ENCODE measurements around the gene AARS2. TPM values are rescaled to one million over a fixed set of nuclear protein-coding genes. Genes with fewer than 3 reads are reported as not detected.

AARS2 gene
- total RNA-seq, 1 experiment from 2014 or later = 21.7 TPM

DNA sequence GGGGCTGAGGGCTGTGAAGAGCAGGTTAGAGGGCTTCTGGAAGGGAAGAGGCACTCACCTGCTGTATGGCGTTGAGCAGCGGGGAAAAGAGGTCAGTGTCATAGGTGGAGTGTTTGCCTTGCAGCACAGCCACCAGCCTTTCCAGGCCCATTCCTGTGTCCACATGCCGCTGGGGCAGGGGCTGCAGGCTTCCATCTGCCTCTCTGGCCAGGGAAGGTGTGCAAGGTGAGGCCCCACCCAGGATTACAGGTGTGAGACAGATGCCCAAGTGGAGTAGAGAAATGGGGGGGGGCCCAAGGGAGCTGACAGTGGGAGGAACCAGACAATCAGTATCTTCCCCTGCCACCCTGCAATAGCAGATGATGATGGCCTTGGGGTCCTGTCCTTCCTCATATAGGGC, 2.9 kb downstream of the AARS2 start:
- Histone ChIP-seq H3K4ac (ENCODE audit: low read depth, low read length) (no peak overlapping the region), H3K23me2 (ENCODE audit: insufficient read length, low read depth, low read length, poor library complexity, severe bottlenecking) (peaks cover 4% of the 10 kb centered on the region), H2BK5ac (ENCODE audit: insufficient read length, low read length) (no peak overlapping the region), H3K79me1 (ENCODE audit: insufficient read depth, low read depth, low read length, poor library complexity, severe bottlenecking) (peaks cover 5% of the 10 kb centered on the region), H3T11ph (ENCODE audit: low read length) (no peak overlapping the region), H3K4me2 (ENCODE audit: insufficient read depth, insufficient read length, low read length) (no peak overlapping the region), H3K9me3 (ENCODE audit: control insufficient read depth, low read depth, low read length) (no peaks in the 10 kb centered on the region), H3K9ac (ENCODE audit: extremely low read depth, insufficient read length, low read length) (no peak overlapping the region), H2BK120ac (ENCODE audit: low read depth, low read length, poor library complexity, severe bottlenecking) (no peak overlapping the region), H2BK20ac (ENCODE audit: low read depth, low read length, poor library complexity, severe bottlenecking) (no peak overlapping the region), H4K8ac (replicated peaks; ENCODE audit: insufficient read length, low read depth, low read length) (no peak overlapping the region), H2AK5ac (ENCODE audit: insufficient read length, low read length) (no peak overlapping the region), H2BK12ac (ENCODE audit: insufficient read length, low read depth, low read length) (no peak overlapping the region), H3K27me3 (ENCODE audit: insufficient read depth, low read length) (peaks cover 2% of the 10 kb centered on the region; the same call in 1 of the 2 replicates), H4K5ac (ENCODE audit: insufficient read length, low read depth, low read length) (no peak overlapping the region), H3K56ac (ENCODE audit: insufficient read length, low read depth, low read length) (no peak overlapping the region), H3K14ac (ENCODE audit: insufficient read depth, low read length) (no peak overlapping the region), H3K23ac (ENCODE audit: insufficient read length, low read depth, low read length) (no peak overlapping the region), H3K18ac (ENCODE audit: insufficient read length, low read depth, low read length) (no peak overlapping the region), H3K27ac (ENCODE audit: insufficient read length, low read depth, low read length) (no peak overlapping the region), H4K20me1 (ENCODE audit: control insufficient read depth, insufficient read depth, insufficient read length) (no peaks in the 10 kb centered on the region), H4K91ac (ENCODE audit: insufficient read length, low read depth, low read length) (no peak overlapping the region), H3K79me2 (ENCODE audit: insufficient read depth, low read length) (peaks cover 6% of the 10 kb centered on the region; the same call in 1 of the 2 replicates), H3K4me1 (ENCODE audit: insufficient read depth, low read length) (no peaks in the 10 kb centered on the region), H2BK15ac (ENCODE audit: low read depth, low read length) (no peak overlapping the region), H2AFZ (ENCODE audit: low read length) (no peak overlapping the region)
- Mint-ChIP-seq H3K36me3 (ENCODE audit: insufficient read depth in 1 of 3, low read depth in 3 of 3) (peaks cover 27 to 62% (median 57%) of the 10 kb centered on the region in 3 experiments), H3K9me3 (no peaks in the 10 kb centered on the region), H3K27me3 (ENCODE audit: low read depth) (no peaks in the 10 kb centered on the region; the same call in 1 of the 2 replicates), H3K4me3 (no peak overlapping the region), H3K27ac (no peak overlapping the region), H3K4me1 (peaks cover 9% of the 10 kb centered on the region in 2 experiments)
- TF ChIP-seq CTCF (conservative IDR thresholded peaks at IDR 0.05) = no peak
- no peak for DNase-seq
- no CpG with 5 or more reads among the region's 3 CpGs for WGBS (ENCODE audit: extremely low coverage, insufficient read length, low lambda C conversion rate)

Measured in H9 (cell line).